ENCODE results near the gene IRF2.

IRF2 gene

GRCh38 chr4:184409502-184409901, 64.8 kb downstream of the IRF2 start:
- no peak for DNase-seq (ENCODE audit: low read depth)

- no peak for DNase-seq (ENCODE audit: low read depth)
Measured at GRCh38 chr4:184408684-184409081, 65.7 kb downstream of the IRF2 start.

GRCh38 chr4:184408021-184408683, 66.2 kb downstream of the IRF2 start:
- DNase-seq (ENCODE audit: low read depth) = no peak

GRCh38 chr4:184406958-184407391, 67.4 kb downstream of the IRF2 start:
- no peak for DNase-seq (ENCODE audit: low read depth)

GRCh38 chr4:184404047-184404446, 70.3 kb downstream of the IRF2 start:
- no peak for DNase-seq (ENCODE audit: low read depth)

GRCh38 chr4:184403384-184403781, 71.0 kb downstream of the IRF2 start:
- no peak for DNase-seq (ENCODE audit: low read depth)

GRCh38 chr4:184402740-184403383, 71.5 kb downstream of the IRF2 start:
- DNase-seq (ENCODE audit: low read depth) = no peak

- DNase-seq (ENCODE audit: low read depth) = no peak
Measured at GRCh38 chr4:184402239-184402638, 72.1 kb downstream of the IRF2 start.

- DNase-seq (ENCODE audit: low read depth) = no peak
Measured at GRCh38 chr4:184401397-184402171, 72.8 kb downstream of the IRF2 start.

- no peak for DNase-seq (ENCODE audit: low read depth)
Measured at GRCh38 chr4:184400891-184401290, 73.5 kb downstream of the IRF2 start.

GRCh38 chr4:184400375-184400870, 73.9 kb downstream of the IRF2 start:
- no peak for DNase-seq (ENCODE audit: low read depth)

- DNase-seq (ENCODE audit: low read depth) = no peak
Measured at GRCh38 chr4:184399512-184399908, 74.8 kb downstream of the IRF2 start.

GRCh38 chr4:184398741-184399511, 75.4 kb downstream of the IRF2 start:
- no peak for DNase-seq (ENCODE audit: low read depth)

- no peak for DNase-seq (ENCODE audit: low read depth)
Measured at GRCh38 chr4:184397516-184398163, 76.7 kb downstream of the IRF2 start.

GRCh38 chr4:184396570-184397515, 77.5 kb downstream of the IRF2 start:
- no peak for DNase-seq (ENCODE audit: low read depth)

GRCh38 chr4:184395971-184396391, 78.4 kb downstream of the IRF2 start:
- DNase-seq (ENCODE audit: low read depth) = no peak

GRCh38 chr4:184395451-184395917, 78.9 kb downstream of the IRF2 start:
- DNase-seq (ENCODE audit: low read depth) = no peak

GRCh38 chr4:184392748-184393559, 81.4 kb downstream of the IRF2 start:
- no peak for DNase-seq (ENCODE audit: low read depth)

GRCh38 chr4:184392316-184392715, 82.0 kb downstream of the IRF2 start:
- no peak for DNase-seq (ENCODE audit: low read depth)

Measured in activated T-cell treated with anti-CD3 and anti-CD28 coated beads for 1 hour (primary cell).